Measurements from ENCODE around the gene PGBD1. TPM values are rescaled to one million over a fixed set of nuclear protein-coding genes. Genes with fewer than 3 reads are reported as not detected.

The PGBD1 gene, protein sequence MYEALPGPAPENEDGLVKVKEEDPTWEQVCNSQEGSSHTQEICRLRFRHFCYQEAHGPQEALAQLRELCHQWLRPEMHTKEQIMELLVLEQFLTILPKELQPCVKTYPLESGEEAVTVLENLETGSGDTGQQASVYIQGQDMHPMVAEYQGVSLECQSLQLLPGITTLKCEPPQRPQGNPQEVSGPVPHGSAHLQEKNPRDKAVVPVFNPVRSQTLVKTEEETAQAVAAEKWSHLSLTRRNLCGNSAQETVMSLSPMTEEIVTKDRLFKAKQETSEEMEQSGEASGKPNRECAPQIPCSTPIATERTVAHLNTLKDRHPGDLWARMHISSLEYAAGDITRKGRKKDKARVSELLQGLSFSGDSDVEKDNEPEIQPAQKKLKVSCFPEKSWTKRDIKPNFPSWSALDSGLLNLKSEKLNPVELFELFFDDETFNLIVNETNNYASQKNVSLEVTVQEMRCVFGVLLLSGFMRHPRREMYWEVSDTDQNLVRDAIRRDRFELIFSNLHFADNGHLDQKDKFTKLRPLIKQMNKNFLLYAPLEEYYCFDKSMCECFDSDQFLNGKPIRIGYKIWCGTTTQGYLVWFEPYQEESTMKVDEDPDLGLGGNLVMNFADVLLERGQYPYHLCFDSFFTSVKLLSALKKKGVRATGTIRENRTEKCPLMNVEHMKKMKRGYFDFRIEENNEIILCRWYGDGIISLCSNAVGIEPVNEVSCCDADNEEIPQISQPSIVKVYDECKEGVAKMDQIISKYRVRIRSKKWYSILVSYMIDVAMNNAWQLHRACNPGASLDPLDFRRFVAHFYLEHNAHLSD
- total RNA-seq (1 to 10 TPM; 1.1 to 1.4 TPM), polyA plus RNA-seq (under 1 TPM; 0.08 to 0.31 TPM)

DNA sequence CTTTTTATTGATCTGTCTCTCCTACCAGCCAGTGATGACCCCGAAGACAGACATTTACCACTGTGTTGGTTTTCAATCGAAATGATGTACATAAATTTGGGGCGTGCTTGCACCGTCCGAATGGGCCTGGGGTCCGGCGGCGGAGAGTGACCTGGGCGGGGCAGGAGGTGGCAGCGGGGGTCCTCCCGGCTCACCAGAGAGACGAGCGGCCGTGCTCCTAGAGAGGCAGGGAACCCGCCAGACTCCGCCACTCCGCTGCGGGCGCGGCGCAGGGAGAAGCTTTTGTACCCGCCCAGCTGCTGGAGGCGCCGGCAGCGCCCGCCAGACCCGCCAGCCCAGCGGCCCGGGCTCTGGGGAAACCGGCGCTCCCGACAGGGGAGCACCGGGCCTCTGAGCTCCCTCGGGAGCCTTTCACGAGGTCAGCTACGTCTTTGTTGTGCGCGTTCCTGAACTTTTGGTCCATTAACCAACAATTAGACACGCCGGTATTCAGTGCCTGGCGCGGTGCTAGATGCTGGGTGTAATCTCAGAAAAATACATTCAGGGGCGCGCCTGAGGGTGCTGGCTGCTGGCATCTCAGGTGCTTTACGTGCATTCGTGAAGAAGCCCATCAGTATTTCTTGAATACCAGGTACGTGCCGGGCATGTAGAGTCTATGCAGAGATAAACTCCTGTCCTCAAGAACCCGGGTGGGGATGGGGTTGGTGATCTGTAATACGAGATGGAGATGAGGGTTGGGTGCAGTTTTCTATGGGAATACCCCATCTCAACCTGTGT is at the start of gene PGBD1:
TSS of gene PGBD1 (plus strand) at position 285 of the 777 bp plus-strand sequence. CDS start 2,242 bp downstream, outside the sequence.
- peak within 1 kb of the TSS in 1 of 7 donors; percentile 28 for H3K27ac Mint-ChIP-seq
- peaks cover 4 to 8% (median 7%) of the 10 kb centered on the region in 4 donors for H3K4me1 Mint-ChIP-seq
- intact Hi-C loops (cut with micrococcal nuclease): no loop called here
- no peak within 1 kb of the TSS for H3K27ac ChIP-seq (ENCODE audit: low read depth, low read length)
- no peaks in the 10 kb centered on the region for H3K27me3 ChIP-seq (ENCODE audit: insufficient read depth, low read length)
- ChIA-PET CTCF (ENCODE audit: partially characterized antibody) (interaction anchor here (1.2 to 2.4 kb wide), 2 partner anchors 28 to 74 kb away, joined by 3 to 10 read pairs; no protein-coding TSS in a partner anchor), POLR2A (ENCODE audit: partially characterized antibody) (interaction anchor here (1.0 to 1.9 kb wide), 2 partner anchors 14 to 29 kb away, joined by 6 to 15 read pairs; partner anchors contain the start of genes ZKSCAN4 and ZSCAN26)
- H3K4me3 Mint-ChIP-seq: peak within 1 kb of the TSS; percentile 63 to 79 (median 75)
- H3K36me3 ChIP-seq (ENCODE audit: insufficient read depth, low read length): peaks cover 5% of the 10 kb centered on the region
- H3K36me3 Mint-ChIP-seq: peaks cover 17 to 25% of the 10 kb centered on the region in 2 donors
- peak within 1 kb of the TSS in 1 of 2 donors; percentile 37 for H3K4me3 ChIP-seq (ENCODE audit: low read length in 2 of 2)
- H3K9me3 ChIP-seq (ENCODE audit: control insufficient read depth in 1 of 2, low read length in 2 of 2): no peaks in the 10 kb centered on the region
- H3K4me1 ChIP-seq (ENCODE audit: insufficient read depth, low read length): peaks cover 6% of the 10 kb centered on the region
- peak in 4 of 5 donors; percentile 18 to 40 (median 27) for DNase-seq
- H3K27me3 Mint-ChIP-seq: peaks cover 16 to 31% of the 10 kb centered on the region in 2 donors
- peaks cover 0 to 14% (median 3%) of the 10 kb centered on the region in 8 donors for H3K9me3 Mint-ChIP-seq

DNA sequence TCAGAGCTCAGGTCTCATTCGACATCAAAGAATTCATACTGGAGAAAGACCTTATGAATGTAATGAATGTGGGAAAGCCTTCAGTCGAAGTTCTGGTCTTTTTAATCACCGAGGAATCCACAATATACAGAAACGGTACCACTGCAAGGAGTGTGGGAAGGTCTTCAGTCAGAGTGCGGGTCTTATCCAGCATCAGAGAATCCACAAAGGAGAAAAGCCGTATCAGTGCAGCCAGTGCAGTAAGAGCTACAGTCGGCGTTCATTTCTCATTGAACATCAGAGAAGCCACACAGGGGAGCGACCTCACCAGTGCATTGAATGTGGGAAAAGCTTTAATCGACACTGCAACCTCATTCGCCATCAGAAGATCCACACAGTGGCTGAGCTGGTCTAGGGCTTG is 48.6 kb upstream of the PGBD1 start:
- H3K9me3 Mint-ChIP-seq: no peaks in the 10 kb centered on the region
- intact Hi-C loops (cut with micrococcal nuclease): no loop called here
- no peaks in the 10 kb centered on the region for H3K27me3 ChIP-seq (ENCODE audit: insufficient read depth, low read length)
- H3K27ac ChIP-seq (ENCODE audit: low read depth, low read length): no peak overlapping the region
- ChIA-PET CTCF (ENCODE audit: partially characterized antibody) (no interaction called here), POLR2A (ENCODE audit: partially characterized antibody) (no interaction called here)
- no peak overlapping the region for H3K4me3 ChIP-seq (ENCODE audit: low read length in 2 of 2)
- H3K36me3 ChIP-seq (ENCODE audit: insufficient read depth, low read length): no peaks in the 10 kb centered on the region
- H3K4me1 Mint-ChIP-seq: no peaks in the 10 kb centered on the region
- peaks cover 3% of the 10 kb centered on the region in 2 donors for H3K27me3 Mint-ChIP-seq
- H3K36me3 Mint-ChIP-seq: peaks cover 8 to 29% of the 10 kb centered on the region in 2 donors
- no peak overlapping the region for H3K4me3 Mint-ChIP-seq
- no peaks in the 10 kb centered on the region for H3K4me1 ChIP-seq (ENCODE audit: insufficient read depth, low read length)
- no peak overlapping the region for H3K27ac Mint-ChIP-seq
- no peaks in the 10 kb centered on the region for H3K9me3 ChIP-seq (ENCODE audit: control insufficient read depth in 1 of 2, low read length in 2 of 2)
- DNase-seq: no peak

DNA sequence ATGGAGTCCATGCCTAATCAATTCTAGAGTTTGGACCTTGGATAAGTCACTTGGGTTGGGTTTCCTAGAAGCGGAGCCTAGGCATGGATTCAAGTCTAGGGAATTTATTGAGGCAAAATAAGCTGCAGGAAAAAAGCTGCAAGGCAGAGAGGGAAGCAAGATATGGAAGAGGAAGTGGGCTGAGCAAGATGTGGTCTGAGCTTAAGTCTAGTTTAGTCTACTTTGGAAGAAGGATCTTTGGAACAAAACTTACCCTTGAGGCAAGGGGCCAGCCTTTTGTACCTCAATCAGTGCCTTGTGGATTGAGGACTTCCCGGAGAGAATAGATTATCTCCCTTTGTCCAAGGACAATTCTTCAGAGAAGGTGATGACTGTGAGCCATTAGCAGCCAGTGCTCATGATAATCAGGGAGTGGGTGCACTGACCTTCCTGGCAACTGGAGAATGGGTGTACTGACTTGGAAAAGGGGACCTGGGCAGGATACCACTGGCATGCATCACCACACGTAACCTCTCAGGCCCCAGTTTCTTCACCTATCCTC is 45.4 kb upstream of the PGBD1 start:
- POLR2A ChIA-PET (ENCODE audit: partially characterized antibody): no interaction called here
- H3K36me3 Mint-ChIP-seq: peaks cover 0 to 23% of the 10 kb centered on the region in 2 donors

DNA sequence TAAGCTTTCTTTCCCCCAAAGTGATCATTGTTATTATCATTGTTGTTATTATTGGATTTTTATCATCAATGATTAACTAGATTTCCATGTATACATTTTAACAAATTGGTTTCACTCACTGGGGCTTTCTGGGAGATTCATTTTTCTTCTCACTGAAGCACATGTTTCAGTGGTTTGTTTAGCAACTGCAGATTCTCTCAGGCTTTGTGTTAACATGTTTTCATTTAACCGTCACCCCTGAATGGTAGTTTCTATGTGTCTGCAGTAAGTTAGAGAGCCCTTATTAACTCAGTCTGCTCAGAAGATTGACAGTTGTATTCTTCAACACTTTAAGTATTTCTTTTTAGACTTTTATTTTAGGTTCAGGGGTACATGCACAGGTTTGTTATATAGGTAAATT is 41.7 kb upstream of the PGBD1 start:
- no peak overlapping the region for H3K4me3 Mint-ChIP-seq
- ChIA-PET POLR2A (ENCODE audit: partially characterized antibody) (no interaction called here), CTCF (ENCODE audit: partially characterized antibody) (no interaction called here)
- no peak for DNase-seq
- H3K4me3 ChIP-seq (ENCODE audit: low read length in 2 of 2): no peak overlapping the region
- H3K27ac Mint-ChIP-seq: no peak overlapping the region
- no peaks in the 10 kb centered on the region for H3K4me1 Mint-ChIP-seq
- no peak overlapping the region for H3K27ac ChIP-seq (ENCODE audit: low read depth, low read length)
- H3K9me3 ChIP-seq (ENCODE audit: control insufficient read depth in 1 of 2, low read length in 2 of 2): no peaks in the 10 kb centered on the region
- no peaks in the 10 kb centered on the region for H3K4me1 ChIP-seq (ENCODE audit: insufficient read depth, low read length)
- H3K27me3 ChIP-seq (ENCODE audit: insufficient read depth, low read length): no peaks in the 10 kb centered on the region
- no peaks in the 10 kb centered on the region for H3K36me3 ChIP-seq (ENCODE audit: insufficient read depth, low read length)
- H3K36me3 Mint-ChIP-seq: peaks cover 7 to 21% of the 10 kb centered on the region in 2 donors
- H3K9me3 Mint-ChIP-seq: no peaks in the 10 kb centered on the region
- intact Hi-C loops (cut with micrococcal nuclease): no loop called here
- peaks cover 3% of the 10 kb centered on the region in 2 donors for H3K27me3 Mint-ChIP-seq

More for the DNA sequence above, 45.4 kb upstream of the PGBD1 start:
- no peaks in the 10 kb centered on the region for H3K27me3 ChIP-seq (ENCODE audit: insufficient read depth, low read length)
- H3K4me3 ChIP-seq (ENCODE audit: low read length in 2 of 2): no peak overlapping the region
- CTCF ChIA-PET (ENCODE audit: partially characterized antibody): no interaction called here
- DNase-seq: no peak
- Mint-ChIP-seq H3K4me1 (no peaks in the 10 kb centered on the region), H3K4me3 (no peak overlapping the region), H3K27me3 (peaks cover 3% of the 10 kb centered on the region in 2 donors), H3K27ac (no peak overlapping the region), H3K9me3 (no peaks in the 10 kb centered on the region)
- H3K9me3 ChIP-seq (ENCODE audit: control insufficient read depth in 1 of 2, low read length in 2 of 2): no peaks in the 10 kb centered on the region
- H3K36me3 ChIP-seq (ENCODE audit: insufficient read depth, low read length): no peaks in the 10 kb centered on the region
- no peak overlapping the region for H3K27ac ChIP-seq (ENCODE audit: low read depth, low read length)
- no peaks in the 10 kb centered on the region for H3K4me1 ChIP-seq (ENCODE audit: insufficient read depth, low read length)
- intact Hi-C loops (cut with micrococcal nuclease): no loop called here

DNA sequence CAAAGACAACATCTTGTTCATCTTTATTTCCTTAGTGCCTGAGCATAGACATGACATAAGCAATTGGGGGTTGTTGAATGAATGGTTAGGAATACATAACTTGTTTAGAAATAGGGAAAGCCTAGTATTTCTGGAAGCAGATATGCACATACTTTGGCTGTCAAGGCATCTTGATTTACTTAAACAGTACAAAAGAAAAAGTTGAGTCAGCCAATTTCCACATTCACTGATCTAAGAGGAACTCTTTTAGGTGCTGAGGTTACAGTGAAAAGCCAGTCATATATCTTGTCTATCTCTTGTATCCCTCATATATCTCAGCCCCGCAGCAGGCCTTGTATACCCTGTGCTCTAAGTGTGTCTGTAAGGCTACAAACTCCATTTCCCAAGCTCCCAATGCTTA is 40.9 kb upstream of the PGBD1 start:
- no peaks in the 10 kb centered on the region for H3K4me1 Mint-ChIP-seq
- no peaks in the 10 kb centered on the region for H3K27me3 ChIP-seq (ENCODE audit: insufficient read depth, low read length)
- H3K36me3 ChIP-seq (ENCODE audit: insufficient read depth, low read length): peaks cover 8% of the 10 kb centered on the region
- H3K4me3 ChIP-seq (ENCODE audit: low read length in 2 of 2): no peak overlapping the region
- no peak overlapping the region for H3K27ac Mint-ChIP-seq
- DNase-seq: no peak
- no peaks in the 10 kb centered on the region for H3K9me3 ChIP-seq (ENCODE audit: control insufficient read depth in 1 of 2, low read length in 2 of 2)
- no peak overlapping the region for H3K4me3 Mint-ChIP-seq
- no peaks in the 10 kb centered on the region for H3K4me1 ChIP-seq (ENCODE audit: insufficient read depth, low read length)
- intact Hi-C loops (cut with micrococcal nuclease): no loop called here
- CTCF ChIA-PET (ENCODE audit: partially characterized antibody): no interaction called here
- POLR2A ChIA-PET (ENCODE audit: partially characterized antibody): no interaction called here
- no peak overlapping the region for H3K27ac ChIP-seq (ENCODE audit: low read depth, low read length)
- peaks cover 14 to 28% of the 10 kb centered on the region in 2 donors for H3K36me3 Mint-ChIP-seq
- peaks cover 1 to 3% of the 10 kb centered on the region in 2 donors for H3K27me3 Mint-ChIP-seq
- no peaks in the 10 kb centered on the region for H3K9me3 Mint-ChIP-seq

DNA sequence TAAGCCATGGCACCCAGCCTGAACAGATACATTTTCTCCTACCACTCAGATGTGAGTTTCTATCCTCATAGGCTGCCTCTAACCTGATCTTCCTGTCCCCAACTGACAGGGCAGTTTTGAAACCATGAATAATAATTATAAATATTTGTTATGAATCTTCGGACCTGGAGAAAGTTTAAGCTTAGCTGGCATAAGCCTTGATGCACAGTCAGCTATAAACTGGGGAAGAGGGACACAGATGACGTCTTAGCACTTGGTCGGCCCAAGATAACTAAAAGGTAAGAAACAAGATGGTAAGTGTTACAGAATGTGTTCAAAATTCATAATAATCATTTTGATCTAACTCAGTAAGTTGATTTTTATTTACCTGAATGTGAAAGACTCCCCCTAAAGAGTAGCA is 37.4 kb upstream of the PGBD1 start:
- Histone ChIP-seq H3K9me3 (ENCODE audit: control insufficient read depth in 1 of 2, low read length in 2 of 2) (no peaks in the 10 kb centered on the region), H3K4me3 (ENCODE audit: low read length in 2 of 2) (no peak overlapping the region), H3K36me3 (ENCODE audit: insufficient read depth, low read length) (peaks cover 34% of the 10 kb centered on the region), H3K4me1 (ENCODE audit: insufficient read depth, low read length) (no peaks in the 10 kb centered on the region), H3K27ac (ENCODE audit: low read depth, low read length) (no peak overlapping the region), H3K27me3 (ENCODE audit: insufficient read depth, low read length) (no peaks in the 10 kb centered on the region)
- H3K36me3 Mint-ChIP-seq: peaks cover 44 to 53% of the 10 kb centered on the region in 2 donors
- no peaks in the 10 kb centered on the region for H3K9me3 Mint-ChIP-seq
- H3K4me3 Mint-ChIP-seq: no peak overlapping the region
- H3K4me1 Mint-ChIP-seq: peaks cover 0 to 7% (median 5%) of the 10 kb centered on the region in 4 donors
- H3K27me3 Mint-ChIP-seq: no peaks in the 10 kb centered on the region
- intact Hi-C loops (cut with micrococcal nuclease): no loop called here
- DNase-seq: no peak
- CTCF ChIA-PET (ENCODE audit: partially characterized antibody): no interaction called here
- no peak overlapping the region for H3K27ac Mint-ChIP-seq
- POLR2A ChIA-PET (ENCODE audit: partially characterized antibody): no interaction called here

Measured in CD4-positive, alpha-beta memory T cell (primary cell).